D721Med (cell line): ENCODE results near the gene DCT.

ENCODE experiments used
- DNase-seq: peaks from one replicate; pipeline ENCODE4 v3.0.0; 2011; ENCODE audit warnings: low spot score; ENCODE audit not compliant: insufficient read length
- FAIRE-seq: peaks from 2 replicates; lab custom pipeline; 2011; peaks lifted over from hg19 to GRCh38; lab: Jason Lieb, UNC
- TF ChIP-seq, protein P1 (sequence below): IDR thresholded peaks from 2 replicates; pipeline ENCODE4 v1.5.1; 2012; ENCODE audit warnings: mild to moderate bottlenecking, control low read depth; ENCODE audit not compliant: insufficient read depth; ENCODE audit errors: missing control alignments

Gene DCT

GRCh38 chr13:94431574-94431973 lies 47.9 kb downstream of the DCT start:
- FAIRE-seq (no peak), DNase-seq (no peak)
- TF ChIP-seq, protein P1, sequence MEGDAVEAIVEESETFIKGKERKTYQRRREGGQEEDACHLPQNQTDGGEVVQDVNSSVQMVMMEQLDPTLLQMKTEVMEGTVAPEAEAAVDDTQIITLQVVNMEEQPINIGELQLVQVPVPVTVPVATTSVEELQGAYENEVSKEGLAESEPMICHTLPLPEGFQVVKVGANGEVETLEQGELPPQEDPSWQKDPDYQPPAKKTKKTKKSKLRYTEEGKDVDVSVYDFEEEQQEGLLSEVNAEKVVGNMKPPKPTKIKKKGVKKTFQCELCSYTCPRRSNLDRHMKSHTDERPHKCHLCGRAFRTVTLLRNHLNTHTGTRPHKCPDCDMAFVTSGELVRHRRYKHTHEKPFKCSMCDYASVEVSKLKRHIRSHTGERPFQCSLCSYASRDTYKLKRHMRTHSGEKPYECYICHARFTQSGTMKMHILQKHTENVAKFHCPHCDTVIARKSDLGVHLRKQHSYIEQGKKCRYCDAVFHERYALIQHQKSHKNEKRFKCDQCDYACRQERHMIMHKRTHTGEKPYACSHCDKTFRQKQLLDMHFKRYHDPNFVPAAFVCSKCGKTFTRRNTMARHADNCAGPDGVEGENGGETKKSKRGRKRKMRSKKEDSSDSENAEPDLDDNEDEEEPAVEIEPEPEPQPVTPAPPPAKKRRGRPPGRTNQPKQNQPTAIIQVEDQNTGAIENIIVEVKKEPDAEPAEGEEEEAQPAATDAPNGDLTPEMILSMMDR = no peak

- no peak for DNase-seq
- no peak for FAIRE-seq
- TF ChIP-seq, protein P1 = no peak
Observed at GRCh38 chr13:94427313-94427953, 52.0 kb downstream of the DCT start.

DNA sequence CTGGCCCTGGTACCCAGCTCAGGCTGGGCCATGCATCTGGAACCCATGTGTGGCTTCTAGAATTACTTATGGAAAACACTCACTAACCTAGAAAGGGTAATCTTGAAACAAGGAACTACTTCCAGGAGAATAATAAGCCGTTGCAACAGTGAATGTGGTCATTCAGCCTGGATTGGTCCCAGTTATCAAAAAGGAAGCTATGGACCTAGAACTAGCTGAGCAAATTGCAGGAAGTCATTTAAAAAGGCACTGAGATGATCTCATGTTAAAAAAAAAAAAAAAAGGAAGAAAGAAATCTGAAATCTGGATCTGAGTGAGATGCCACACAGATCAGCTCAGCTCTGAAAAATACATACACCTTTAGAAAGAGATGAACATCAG lies 59.6 kb downstream of the DCT start:
- no peak for DNase-seq
- no peak for FAIRE-seq
- TF ChIP-seq, protein P1 = no peak

- TF ChIP-seq, protein P1 = no peak
- DNase-seq (no peak), FAIRE-seq (peak; percentile 74)
Observed at GRCh38 chr13:94419304-94419924, 60.1 kb downstream of the DCT start.

- DNase-seq (no peak), FAIRE-seq (no peak)
- TF ChIP-seq, protein P1 = no peak
Observed at GRCh38 chr13:94417294-94417693, 62.2 kb downstream of the DCT start.

- DNase-seq = no peak
- TF ChIP-seq, protein P1 = peak; percentile 73
- FAIRE-seq = peak; percentile 93
Observed at GRCh38 chr13:94416454-94417080, 62.9 kb downstream of the DCT start.
